ENCODE results near the gene MRPL21. TPM values are rescaled to one million over a fixed set of nuclear protein-coding genes. Genes with fewer than 3 reads are reported as not detected.

The MRPL21 gene
- total and polyA plus RNA-seq, 2 of the 13 experiments (the other 11 are each of a cell fraction or from before 2014, with no cell fraction given): 61.5 to 100 TPM

DNA sequence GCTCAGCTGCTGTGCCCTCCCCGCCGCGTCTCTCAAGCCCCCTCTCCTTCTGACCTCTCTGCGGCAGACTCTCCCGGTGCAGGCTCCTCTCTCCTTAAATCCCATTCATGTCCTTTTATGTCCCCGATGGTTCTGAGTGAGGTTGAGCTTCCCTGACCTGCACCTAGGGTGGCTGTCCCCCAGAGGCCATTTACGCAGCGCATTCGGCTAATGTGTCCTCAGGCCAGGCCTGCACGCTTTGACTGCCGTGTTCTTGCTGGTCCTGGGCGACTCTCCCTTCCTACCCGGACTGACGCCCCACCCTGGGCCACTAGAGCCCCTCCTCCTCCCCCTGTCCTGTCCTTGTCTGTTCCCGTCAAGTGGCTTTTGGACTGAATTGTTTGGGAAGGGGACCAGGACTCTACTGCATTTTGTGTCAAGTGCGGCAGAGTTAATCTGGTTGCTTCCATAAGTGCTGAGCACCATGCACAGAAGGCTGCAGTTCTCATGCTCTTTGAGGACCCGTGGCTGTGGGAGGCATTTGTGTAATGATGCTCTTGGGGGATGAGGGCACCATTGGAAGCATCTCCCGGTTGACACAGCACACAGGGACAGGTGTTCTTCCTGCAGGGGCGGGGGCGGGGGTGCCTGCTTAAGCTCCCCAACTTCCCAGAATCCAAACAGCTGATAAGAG is 37.2 kb upstream of the MRPL21 start (continued):
- TF ChIP-seq, protein P1, sequence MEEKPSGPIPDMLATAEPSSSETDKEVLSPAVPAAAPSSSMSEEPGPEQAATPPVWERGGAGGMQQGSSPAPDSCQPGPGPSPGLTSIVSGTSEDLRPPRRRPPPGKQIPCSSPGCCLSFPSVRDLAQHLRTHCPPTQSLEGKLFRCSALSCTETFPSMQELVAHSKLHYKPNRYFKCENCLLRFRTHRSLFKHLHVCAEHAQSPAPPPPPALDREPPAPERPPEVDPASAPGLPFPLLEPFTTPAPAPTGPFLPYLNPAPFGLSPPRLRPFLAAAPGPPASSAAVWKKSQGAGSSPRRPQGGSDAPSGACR (CRISPR knock-in tag; IDR thresholded peaks at IDR 0.05): no peak

DNA sequence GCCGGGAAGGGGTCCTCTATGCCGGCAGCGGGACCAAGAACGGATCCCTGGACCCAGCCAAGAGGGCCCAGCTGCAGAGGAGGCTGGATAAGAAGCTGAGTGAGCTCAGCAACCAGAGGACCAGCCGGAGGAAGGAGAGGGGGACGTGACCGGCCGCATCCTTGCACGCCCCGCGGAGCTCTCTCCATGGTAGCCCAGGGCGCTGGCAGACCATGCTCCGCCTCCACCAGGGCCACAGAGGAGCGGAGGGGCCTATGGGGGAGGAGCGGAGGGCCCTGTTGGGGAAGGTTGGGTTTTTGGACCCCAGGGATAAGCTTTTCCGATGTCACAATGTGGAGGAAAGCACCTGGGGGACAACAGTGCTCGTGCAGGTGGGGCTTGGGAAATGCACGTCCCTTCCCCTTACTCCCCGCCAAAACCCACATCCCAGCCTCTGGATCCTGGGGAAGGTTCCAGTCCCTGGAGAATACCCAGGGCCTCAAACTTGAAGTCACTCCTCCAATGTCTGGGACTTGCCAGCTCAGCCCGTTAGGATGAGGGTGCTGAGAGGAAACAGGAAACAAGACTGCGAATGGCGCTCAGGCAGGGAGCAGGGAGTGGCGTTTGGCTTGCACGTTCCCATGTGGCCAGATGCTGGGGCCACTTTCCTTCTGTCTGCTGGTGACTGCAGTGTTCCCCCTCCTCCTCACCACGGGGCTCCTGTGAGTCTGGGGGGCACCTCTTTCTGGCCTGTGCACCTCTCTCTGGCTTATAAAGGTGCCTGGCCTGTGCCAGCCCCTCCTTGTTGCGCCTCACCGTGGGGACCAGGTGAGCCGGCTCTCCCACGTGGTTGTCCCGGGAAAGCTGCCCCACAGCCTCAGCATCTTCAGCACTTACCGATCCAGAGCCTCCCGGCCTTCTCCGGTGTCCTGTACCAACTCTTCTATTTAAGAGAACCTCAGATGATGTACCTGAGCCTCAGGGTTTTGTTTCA is 36.2 kb upstream of the MRPL21 start:
- no TSS peak for BruUV-seq (replicated peaks)
- in situ Hi-C loops (cut with HindIII; ENCODE audit: extremely low pct_ligation_motif_present, low pct_unique_long_range_greater_than_20kb): no loop called here
- Histone ChIP-seq H3K4me3 (replicated peaks in 1 of 3; ENCODE audit: insufficient read depth in 1 of 3, low read depth in 2 of 3, low read length in 3 of 3) (no peak overlapping the region), H3K9me3 (ENCODE audit: low read length) (no peaks in the 10 kb centered on the region), H3K79me2 (ENCODE audit: insufficient read depth, low read length) (no peaks in the 10 kb centered on the region), H2AFZ (ENCODE audit: low read length) (no peak overlapping the region), H3K9ac (ENCODE audit: insufficient read depth, low read depth, low read length) (no peak overlapping the region), H3K27me3 (ENCODE audit: control insufficient read depth in 1 of 2, insufficient read depth in 2 of 2, low read length in 2 of 2) (no peaks in the 10 kb centered on the region; a peak in 1 of 5 replicates), H3K27ac (ENCODE audit: extremely low read length, insufficient read depth, low read length) (no peak overlapping the region), H3K4me2 (ENCODE audit: low read depth, low read length) (no peak overlapping the region), H4K20me1 (ENCODE audit: insufficient read depth, low read length) (no peaks in the 10 kb centered on the region), H3K36me3 (replicated peaks in 1 of 2; ENCODE audit: control insufficient read depth in 1 of 2, insufficient read depth in 2 of 2, low read length in 2 of 2) (peaks cover 19 to 28% of the 10 kb centered on the region in 2 experiments; a peak in 4 of 5 replicates), H3K4me1 (ENCODE audit: insufficient read depth, low read length) (no peaks in the 10 kb centered on the region)
- intact Hi-C loops (cut with micrococcal nuclease; ENCODE audit: unreplicated experiment): no loop called here
- POLR2A ChIA-PET: no interaction called here
- FAIRE-seq: no peak
- no peak; the same call in 2 of the 3 replicates for ATAC-seq
- no peak for DNase-seq (ENCODE audit: low spot score)
- CTCF ChIA-PET (ENCODE audit: low intra/inter-chr PET ratio, low total read pairs): no interaction called here
- 93% methylated on average over 26 of the region's 33 CpGs for WGBS (ENCODE audit: low lambda C conversion rate)
- TF ChIP-seq DMTF1 (CRISPR knock-in tag; IDR thresholded peaks at IDR 0.05) (no peak), WIZ (CRISPR knock-in tag; IDR thresholded peaks at IDR 0.05) (no peak), ZNF883 (CRISPR knock-in tag; IDR thresholded peaks at IDR 0.05; ENCODE audit: not compliant biosample characterization) (no peak), ZBTB10 (CRISPR knock-in tag; IDR thresholded peaks at IDR 0.05; ENCODE audit: borderline replicate concordance) (no peak), GTF2F1 (IDR thresholded peaks at IDR 0.05; ENCODE audit: low read length) (no peak), NFIB (CRISPR knock-in tag; IDR thresholded peaks at IDR 0.05; ENCODE audit: borderline replicate concordance) (no peak), ZNF251 (CRISPR knock-in tag; IDR thresholded peaks at IDR 0.05) (no peak), TOPORS (CRISPR knock-in tag; IDR thresholded peaks at IDR 0.05) (no peak), FOSL1 (CRISPR knock-in tag; IDR thresholded peaks at IDR 0.05; ENCODE audit: borderline replicate concordance) (no peak)
- TF ChIP-seq, protein P2, sequence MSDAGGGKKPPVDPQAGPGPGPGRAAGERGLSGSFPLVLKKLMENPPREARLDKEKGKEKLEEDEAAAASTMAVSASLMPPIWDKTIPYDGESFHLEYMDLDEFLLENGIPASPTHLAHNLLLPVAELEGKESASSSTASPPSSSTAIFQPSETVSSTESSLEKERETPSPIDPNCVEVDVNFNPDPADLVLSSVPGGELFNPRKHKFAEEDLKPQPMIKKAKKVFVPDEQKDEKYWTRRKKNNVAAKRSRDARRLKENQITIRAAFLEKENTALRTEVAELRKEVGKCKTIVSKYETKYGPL (CRISPR knock-in tag; IDR thresholded peaks at IDR 0.05): no peak
- TF ChIP-seq, protein P3, sequence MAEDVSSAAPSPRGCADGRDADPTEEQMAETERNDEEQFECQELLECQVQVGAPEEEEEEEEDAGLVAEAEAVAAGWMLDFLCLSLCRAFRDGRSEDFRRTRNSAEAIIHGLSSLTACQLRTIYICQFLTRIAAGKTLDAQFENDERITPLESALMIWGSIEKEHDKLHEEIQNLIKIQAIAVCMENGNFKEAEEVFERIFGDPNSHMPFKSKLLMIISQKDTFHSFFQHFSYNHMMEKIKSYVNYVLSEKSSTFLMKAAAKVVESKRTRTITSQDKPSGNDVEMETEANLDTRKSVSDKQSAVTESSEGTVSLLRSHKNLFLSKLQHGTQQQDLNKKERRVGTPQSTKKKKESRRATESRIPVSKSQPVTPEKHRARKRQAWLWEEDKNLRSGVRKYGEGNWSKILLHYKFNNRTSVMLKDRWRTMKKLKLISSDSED (CRISPR knock-in tag; IDR thresholded peaks at IDR 0.05): no peak

Data from HepG2 (cell line).